H1 (cell line): ENCODE data around the gene INAVA. TPM values are rescaled to one million over a fixed set of nuclear protein-coding genes. Genes with fewer than 3 reads are reported as not detected.
A peak's percentile ranks its signal among the peaks of the same experiment; 100 is the strongest.

ENCODE experiments used
- CTCF ChIA-PET: fragments of 300-600 bp; sonication (Branson Sonifier 250); formaldehyde crosslinking; loops from one replicate; lab custom pipeline; 2021; ENCODE audit not compliant: partially characterized antibody; lab: Charles Lee
- POLR2A ChIA-PET: fragments of 300-600 bp; sonication (Branson Sonifier 250); formaldehyde crosslinking; loops from one replicate; lab custom pipeline; 2021; ENCODE audit warnings: inconsistent platforms; ENCODE audit not compliant: partially characterized antibody; lab: Charles Lee
- DNase-seq, 2 experiments: peaks; one replicate each; pipeline versions ENCODE4 v3.0.0 to v3.0.0-alpha.2; 2010 to 2022; ENCODE audit warnings: low spot score in 2 of 2, low read depth in 1 of 2, mixed read lengths in 1 of 2
- FAIRE-seq: peaks from 2 replicates; lab custom pipeline; 2011; peaks lifted over from hg19 to GRCh38; lab: Jason Lieb, UNC
- H2AFZ ChIP-seq: 2 replicates; pipeline ENCODE4 v1.8.1; 2012; ENCODE audit warnings: low read length, inconsistent platforms
- H2AK5ac ChIP-seq: 2 replicates; pipeline ENCODE4 v1.6.1; 2013; ENCODE audit warnings: low read depth, low read length
- H2BK120ac ChIP-seq: replicated peaks from 2 replicates; pipeline ENCODE3; 2013; ENCODE audit warnings: low read depth, low read length, inconsistent platforms
- H2BK12ac ChIP-seq: 2 replicates; pipeline ENCODE4 v1.6.1; 2013; ENCODE audit warnings: low read depth, low read length
- H2BK15ac ChIP-seq: 2 replicates; pipeline ENCODE4 v1.6.1; 2013; ENCODE audit warnings: low read length
- H2BK20ac ChIP-seq: 2 replicates; pipeline ENCODE4 v1.6.1; 2013; ENCODE audit warnings: low read length
- H2BK5ac ChIP-seq: 2 replicates; pipeline ENCODE4 v1.6.1; 2013; ENCODE audit warnings: low read depth, low read length
- H3K14ac ChIP-seq: 2 replicates; pipeline ENCODE4 v1.6.1; 2013; ENCODE audit warnings: inconsistent platforms; ENCODE audit not compliant: insufficient read length
- H3K18ac ChIP-seq: 2 replicates; pipeline ENCODE4 v1.6.1; 2013; ENCODE audit warnings: low read length; ENCODE audit errors: extremely low read depth
- H3K23ac ChIP-seq: 2 replicates; pipeline ENCODE4 v1.6.1; 2013; ENCODE audit warnings: inconsistent platforms; ENCODE audit not compliant: insufficient read length
- H3K23me2 ChIP-seq: 2 replicates; pipeline ENCODE4 v1.6.1; 2013; ENCODE audit warnings: low read depth, low read length
- H3K27ac ChIP-seq: 2 replicates; pipeline ENCODE4 v1.6.1; 2011; ENCODE audit warnings: low read depth, low read length, inconsistent platforms
- H3K27me3 ChIP-seq, 4 experiments: replicated peaks in 1 of 4; 1 replicate in 1 of 4; 2 replicates in 3 of 4; pipeline versions ENCODE4 v1.6.1 to v1.8.1; 2011 to 2013; ENCODE audit warnings: low read length in 3 of 4, mild to moderate bottlenecking in 3 of 4, inconsistent platforms in 2 of 4, mixed read lengths in 2 of 4, moderate library complexity in 1 of 4; ENCODE audit not compliant: control insufficient read depth in 3 of 4, insufficient read depth in 3 of 4; ENCODE audit errors: extremely low read depth in 1 of 4
- H3K36me3 ChIP-seq, 4 experiments: 2 replicates each; pipeline versions ENCODE4 v1.6.1 to v1.8.1; 2011 to 2013; ENCODE audit warnings: mild to moderate bottlenecking in 4 of 4, low read length in 3 of 4, moderate library complexity in 2 of 4, control low read depth in 1 of 4, inconsistent platforms in 1 of 4; ENCODE audit not compliant: insufficient read depth in 4 of 4, control insufficient read depth in 2 of 4
- H3K4ac ChIP-seq: replicated peaks from 2 replicates; pipeline ENCODE3; 2013; ENCODE audit warnings: low read length, low read depth, mixed read lengths, inconsistent platforms; ENCODE audit not compliant: insufficient read length
- H3K4me1 ChIP-seq, 4 experiments: replicated peaks in 1 of 4; 1 replicate in 1 of 4; 2 replicates in 3 of 4; pipeline versions ENCODE4 v1.6.1 to v1.8.1; 2011 to 2013; ENCODE audit warnings: low read length in 3 of 4, inconsistent platforms in 2 of 4, mixed read lengths in 1 of 4; ENCODE audit not compliant: insufficient read depth in 4 of 4, control insufficient read depth in 3 of 4
- H3K4me2 ChIP-seq, 2 experiments: 2 replicates each; pipeline versions ENCODE4 v1.6.1 to v1.8.1; 2011 to 2013; ENCODE audit warnings: low read depth in 2 of 2, low read length in 2 of 2, control low read depth in 1 of 2, inconsistent platforms in 1 of 2, mild to moderate bottlenecking in 1 of 2; ENCODE audit not compliant: insufficient read depth in 1 of 2
- H3K4me3 ChIP-seq, 4 experiments: fragments of 200-600, 300-600 bp in 1 of 4; sonication (generic), shearing (Covaris generic), sonication (Bioruptor Twin) in 1 of 4; 2 replicates each; pipeline versions ENCODE4 v1.5.1 to v1.8.1; 2011 to 2016; ENCODE audit warnings: low read length in 4 of 4, low read depth in 3 of 4, control low read depth in 2 of 4, inconsistent platforms in 2 of 4, mild to moderate bottlenecking in 2 of 4, mixed read lengths in 1 of 4, moderate library complexity in 1 of 4; ENCODE audit not compliant: insufficient read depth in 2 of 4; ENCODE audit errors: extremely low read depth in 1 of 4
- H3K56ac ChIP-seq: replicated peaks from 2 replicates; pipeline ENCODE3; 2013; ENCODE audit warnings: low read depth, mild to moderate bottlenecking, mixed read lengths, low read length, inconsistent platforms; ENCODE audit not compliant: insufficient read length
- H3K79me1 ChIP-seq: 2 replicates; pipeline ENCODE4 v1.6.1; 2013; ENCODE audit warnings: low read depth, low read length, control low read depth
- H3K79me2 ChIP-seq, 2 experiments: 2 replicates each; pipeline versions ENCODE4 v1.6.1 to v1.8.1; 2012 to 2013; ENCODE audit warnings: low read length in 2 of 2, mild to moderate bottlenecking in 2 of 2, inconsistent platforms in 1 of 2; ENCODE audit not compliant: insufficient read depth in 2 of 2, control insufficient read depth in 1 of 2
- H3K9ac ChIP-seq, 4 experiments: replicated peaks in 1 of 4; 1 replicate in 1 of 4; 2 replicates in 3 of 4; pipeline versions ENCODE4 v1.6.1 to v1.8.1; 2011 to 2013; ENCODE audit warnings: low read depth in 3 of 4, low read length in 3 of 4, control low read depth in 2 of 4, mild to moderate bottlenecking in 2 of 4, moderate library complexity in 2 of 4, inconsistent platforms in 1 of 4; ENCODE audit errors: extremely low read depth in 1 of 4
- H3K9me3 ChIP-seq, 2 experiments: 2 replicates each; pipeline versions ENCODE4 v1.6.1 to v1.8.1; 2012 to 2013; ENCODE audit warnings: mild to moderate bottlenecking in 2 of 2, moderate library complexity in 2 of 2, control low read depth in 1 of 2, inconsistent platforms in 1 of 2, low read depth in 1 of 2, low read length in 1 of 2, mixed read lengths in 1 of 2; ENCODE audit not compliant: insufficient read depth in 2 of 2
- H4K20me1 ChIP-seq, 2 experiments: replicated peaks in 1 of 2; 2 replicates each; pipeline versions ENCODE3 to v1.8.1; 2011 to 2013; ENCODE audit warnings: inconsistent platforms in 2 of 2, low read length in 2 of 2, mild to moderate bottlenecking in 1 of 2; ENCODE audit not compliant: insufficient read depth in 2 of 2, control insufficient read depth in 1 of 2
- H4K5ac ChIP-seq: 2 replicates; pipeline ENCODE4 v1.6.1; 2013; ENCODE audit warnings: low read length, low read depth, mixed read lengths, inconsistent platforms; ENCODE audit not compliant: insufficient read length
- H4K8ac ChIP-seq: 2 replicates; pipeline ENCODE4 v1.8.0; 2013; ENCODE audit warnings: mild to moderate bottlenecking, moderate library complexity, low read length, inconsistent platforms; ENCODE audit not compliant: insufficient read depth; ENCODE audit errors: extremely low read depth
- H4K91ac ChIP-seq: replicated peaks from 2 replicates; pipeline ENCODE3; 2013; ENCODE audit warnings: low read length, mixed read lengths, inconsistent platforms; ENCODE audit not compliant: insufficient read length
- ATF3 ChIP-seq: IDR thresholded peaks from 2 replicates; pipeline ENCODE4 v1.6.1; 2011; ENCODE audit warnings: low read depth, mild to moderate bottlenecking, low read length; ENCODE audit not compliant: insufficient read depth
- BCL11A ChIP-seq, 2 experiments: IDR thresholded peaks; one replicate each; pipeline ENCODE4 v1.6.1; 2011; ENCODE audit warnings: low read depth in 2 of 2, low read length in 2 of 2, mild to moderate bottlenecking in 2 of 2
- CBX5 ChIP-seq: fragments of 300-800, 300-1000 bp; sonication (generic); IDR thresholded peaks from 2 replicates; pipeline ENCODE4 v1.7.1; 2016; ENCODE audit warnings: antibody characterized with exemption, low read length, low read depth
- CTBP2 ChIP-seq: IDR thresholded peaks from 2 replicates; pipeline ENCODE4 v1.7.0; 2011; ENCODE audit warnings: borderline replicate concordance, mild to moderate bottlenecking, moderate library complexity, mixed read lengths, low read length; ENCODE audit not compliant: insufficient read depth, insufficient read length
- EP300 ChIP-seq, 2 experiments: IDR thresholded peaks; 1 replicate in 1 of 2; 2 replicates in 1 of 2; pipeline ENCODE4 v1.6.1; 2011 to 2012; ENCODE audit warnings: low read depth in 2 of 2, low read length in 2 of 2, mild to moderate bottlenecking in 2 of 2, borderline replicate concordance in 1 of 2, inconsistent platforms in 1 of 2, moderate library complexity in 1 of 2
- HDAC6 ChIP-seq: IDR thresholded peaks from one replicate; pipeline ENCODE4 v1.7.1; 2012; ENCODE audit warnings: low read depth, mild to moderate bottlenecking, inconsistent platforms, low read length, moderate library complexity
- KDM1A ChIP-seq: fragments of 200-600, 300-600 bp; sonication (generic); IDR thresholded peaks from 2 replicates; pipeline ENCODE4 v1.7.1; 2016; ENCODE audit warnings: mild to moderate bottlenecking, low read length, borderline replicate concordance
- SIX5 ChIP-seq: IDR thresholded peaks from 2 replicates; pipeline ENCODE4 v1.6.1; 2011; ENCODE audit warnings: mild to moderate bottlenecking, low read depth, low read length
- SP2 ChIP-seq: IDR thresholded peaks from 2 replicates; pipeline ENCODE4 v1.6.1; 2012; ENCODE audit warnings: mild to moderate bottlenecking, low read length, inconsistent platforms
- WGBS, 2 experiments: shearing (Covaris generic) in 1 of 2; methylation state at CpG; one replicate each; pipeline versions ENCODE4 v1.1.6 to v1.1.7; 2013 to 2015; ENCODE audit warnings: low lambda C conversion rate in 2 of 2, mixed read lengths in 2 of 2, inconsistent platforms in 1 of 2, low coverage in 1 of 2, missing lambda C conversion rate in 1 of 2; ENCODE audit not compliant: insufficient replicate concordance in 2 of 2, insufficient coverage in 1 of 2, insufficient read length in 1 of 2; ENCODE audit errors: extremely low coverage in 1 of 2, missing lambda C conversion rate in 1 of 2; 5-methylcytosine and 5-hydroxymethylcytosine counted together
- polyA plus RNA-seq, 7 experiments: library from polyadenylated mRNA; depleted of rRNA in 3 of 7; stranded (reverse) in 5 of 7; unstranded in 2 of 7; fragments of >200 nt in 5 of 7; fragments of 200-250 nt in 2 of 7; gene quantifications; 1 replicate in 5 of 7; 2 replicates in 1 of 7; 4 replicates in 1 of 7; pipeline versions ENCODE4 v1.2.1 to v1.2.3, GENCODE V29; 2011 to 2013; ENCODE audit warnings: missing spikeins in 2 of 7, mixed read lengths in 2 of 7
- total RNA-seq: library from RNA; stranded (reverse); fragmentation: NEBNext Ultra II Directional; extraction: Animal tissue kit (Norgen Biotek cat#: 25700); gene quantifications from 2 replicates; pipeline ENCODE4 v1.2.1, GENCODE V29; 2021

The INAVA gene
- total and polyA plus RNA-seq, 2 of the 8 experiments (the other 6 are each of a cell fraction or from before 2014, with no cell fraction given), result 46.8 to 49.3 TPM

GRCh38 chr1:200880212-200880611, 14.5 kb upstream of the INAVA start:
- H3K4me3 ChIP-seq, result no peak overlapping the region
- no peak overlapping the region for H2AFZ ChIP-seq
- H3K23me2 ChIP-seq, result no peaks in the 10 kb centered on the region
- H4K20me1 ChIP-seq, result no peaks in the 10 kb centered on the region
- no peaks in the 10 kb centered on the region for H3K36me3 ChIP-seq
- no peak overlapping the region for H2BK20ac ChIP-seq
- no peak overlapping the region for H4K91ac ChIP-seq
- H2BK15ac ChIP-seq, result no peak overlapping the region
- no peak overlapping the region for H4K8ac ChIP-seq
- H3K4me1 ChIP-seq, result peaks cover 0 to 6% (median 5%) of the 10 kb centered on the region in 4 experiments; a peak in 4 of 7 replicates
- no peak overlapping the region for H2BK5ac ChIP-seq
- CTCF ChIA-PET, result interaction anchor here (0.6 to 6.3 kb wide), 4 partner anchors 11 to 258 kb away, joined by 3 to 47 read pairs (median 4); partner anchors contain the start of gene INAVA
- peak in 1 of 2 experiments; percentile 37 for DNase-seq
- no peak for TF ChIP-seq ATF3
- TF ChIP-seq SP2, result no peak
- no peak for TF ChIP-seq CBX5
- no peak for TF ChIP-seq KDM1A
- TF ChIP-seq CTBP2, result no peak
- no peak for TF ChIP-seq HDAC6
- no peak for TF ChIP-seq BCL11A (IDR thresholded peaks at IDR 0.05; ENCODE audit: low read depth in 2 of 2, low read length in 2 of 2)
- TF ChIP-seq EP300 (IDR thresholded peaks at IDR 0.05; ENCODE audit: borderline replicate concordance in 1 of 2, low read depth in 2 of 2, low read length in 2 of 2), result no peak
- TF ChIP-seq SIX5, result no peak
- H2BK120ac ChIP-seq, result no peak overlapping the region
- no peak overlapping the region for H3K4me2 ChIP-seq
- no peak for FAIRE-seq
- H3K27me3 ChIP-seq, result no peaks in the 10 kb centered on the region
- no peak overlapping the region for H2BK12ac ChIP-seq
- no peaks in the 10 kb centered on the region for H3K9me3 ChIP-seq
- H3K79me2 ChIP-seq, result no peaks in the 10 kb centered on the region
- H4K5ac ChIP-seq, result no peak overlapping the region
- WGBS, 2 experiments, result 71% methylated on average over 3 of the region's 3 CpGs; no CpG with 5 or more reads in 1 of the 2 experiments
- no peak overlapping the region for H3K27ac ChIP-seq
- no peak overlapping the region for H3K4ac ChIP-seq
- no peak overlapping the region for H3K14ac ChIP-seq
- H3K79me1 ChIP-seq, result no peaks in the 10 kb centered on the region
- POLR2A ChIA-PET, result interaction anchor here (1.2 to 7.9 kb wide), 3 partner anchors 11 to 16 kb away, joined by 3 to 68 read pairs (median 5); no protein-coding TSS in a partner anchor
- H2AK5ac ChIP-seq, result no peak overlapping the region
- no peak overlapping the region for H3K23ac ChIP-seq
- H3K56ac ChIP-seq, result no peak overlapping the region
- H3K18ac ChIP-seq, result no peak overlapping the region
- no peak overlapping the region for H3K9ac ChIP-seq
